Measurements from ENCODE around the gene SEMA3A. TPM values are rescaled to one million over a fixed set of nuclear protein-coding genes. Genes with fewer than 3 reads are reported as not detected.

SEMA3A gene
- total and polyA plus RNA-seq, 2 of the 13 experiments (the other 11 are each of a cell fraction or from before 2014, with no cell fraction given) = 0.29 to 1.2 TPM

DNA sequence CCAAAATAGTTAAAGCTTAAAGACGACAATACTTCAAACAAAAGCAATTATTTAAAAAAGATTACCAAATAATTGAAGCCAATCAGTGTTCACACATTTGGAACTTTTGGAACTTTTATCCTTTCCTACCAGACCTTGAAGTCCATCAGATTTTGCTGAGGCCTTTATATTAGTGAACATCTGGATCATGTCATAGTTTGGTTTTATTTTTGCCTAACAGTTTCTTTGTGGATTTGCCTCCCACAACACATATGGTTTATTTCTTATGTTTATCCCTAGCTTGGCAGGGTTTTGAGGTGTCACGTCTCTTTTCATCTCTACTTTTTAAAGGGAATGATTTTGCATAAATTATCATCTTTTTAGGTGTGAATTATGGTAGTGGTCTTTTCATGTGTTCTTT lies 242.4 kb downstream of the SEMA3A start:
- WGBS (ENCODE audit: low lambda C conversion rate) = 3% methylated on average over 2 of the region's 2 CpGs
- in situ Hi-C loops (cut with HindIII; ENCODE audit: extremely low pct_ligation_motif_present, low pct_unique_long_range_greater_than_20kb) (no loop called here), intact Hi-C loops (cut with micrococcal nuclease; ENCODE audit: unreplicated experiment) (no loop called here)
- H3K4me2 ChIP-seq (ENCODE audit: low read depth, low read length) = no peak overlapping the region
- H3K4me1 ChIP-seq (ENCODE audit: insufficient read depth, low read length) = no peaks in the 10 kb centered on the region
- H3K79me2 ChIP-seq (ENCODE audit: insufficient read depth, low read length) = no peaks in the 10 kb centered on the region
- no peak overlapping the region for H3K4me3 ChIP-seq (replicated peaks in 1 of 3; ENCODE audit: insufficient read depth in 1 of 3, low read depth in 2 of 3, low read length in 3 of 3)
- FAIRE-seq (no peak), ATAC-seq (no peak), DNase-seq (ENCODE audit: low spot score) (no peak)
- H3K27ac ChIP-seq (ENCODE audit: extremely low read length, insufficient read depth, low read length) = no peak overlapping the region
- no peak overlapping the region for H3K9ac ChIP-seq (ENCODE audit: insufficient read depth, low read depth, low read length)
- CTCF ChIA-PET (ENCODE audit: low intra/inter-chr PET ratio, low total read pairs) = no interaction called here
- H2AFZ ChIP-seq (ENCODE audit: low read length) = no peak overlapping the region
- no TSS peak for BruUV-seq (replicated peaks)
- no peaks in the 10 kb centered on the region for H3K36me3 ChIP-seq (replicated peaks in 1 of 2; ENCODE audit: control insufficient read depth in 1 of 2, insufficient read depth in 2 of 2, low read length in 2 of 2)
- H3K9me3 ChIP-seq (ENCODE audit: low read length) = no peaks in the 10 kb centered on the region
- POLR2A ChIA-PET = no interaction called here
- H3K27me3 ChIP-seq (ENCODE audit: control insufficient read depth in 1 of 2, insufficient read depth in 2 of 2, low read length in 2 of 2) = no peaks in the 10 kb centered on the region
- H4K20me1 ChIP-seq (ENCODE audit: insufficient read depth, low read length) = no peaks in the 10 kb centered on the region
- TF ChIP-seq ATF5 (CRISPR knock-in tag; IDR thresholded peaks at IDR 0.05; ENCODE audit: low read depth) (no peak), ZNF670 (CRISPR knock-in tag; IDR thresholded peaks at IDR 0.05; ENCODE audit: borderline replicate concordance) (no peak), TOPORS (CRISPR knock-in tag; IDR thresholded peaks at IDR 0.05) (no peak), ZFP41 (CRISPR knock-in tag; IDR thresholded peaks at IDR 0.05; ENCODE audit: borderline replicate concordance) (no peak), SMC3 (IDR thresholded peaks at IDR 0.05; ENCODE audit: low read length) (no peak), ZNF160 (CRISPR knock-in tag; IDR thresholded peaks at IDR 0.05) (no peak), FOXP1 (IDR thresholded peaks at IDR 0.05) (no peak), FOXP1 (CRISPR knock-in tag; IDR thresholded peaks at IDR 0.05) (no peak), NR2F6 (IDR thresholded peaks at IDR 0.05) (no peak), NR2F6 (CRISPR knock-in tag; IDR thresholded peaks at IDR 0.05) (no peak), RCOR2 (CRISPR knock-in tag; IDR thresholded peaks at IDR 0.05) (no peak), ZBTB7B (CRISPR knock-in tag; IDR thresholded peaks at IDR 0.05) (no peak), PHB2 (IDR thresholded peaks at IDR 0.05; ENCODE audit: partially characterized antibody) (no peak), ZNF292 (CRISPR knock-in tag; IDR thresholded peaks at IDR 0.05; ENCODE audit: borderline replicate concordance, low read depth) (no peak)
- TF ChIP-seq, protein P1, sequence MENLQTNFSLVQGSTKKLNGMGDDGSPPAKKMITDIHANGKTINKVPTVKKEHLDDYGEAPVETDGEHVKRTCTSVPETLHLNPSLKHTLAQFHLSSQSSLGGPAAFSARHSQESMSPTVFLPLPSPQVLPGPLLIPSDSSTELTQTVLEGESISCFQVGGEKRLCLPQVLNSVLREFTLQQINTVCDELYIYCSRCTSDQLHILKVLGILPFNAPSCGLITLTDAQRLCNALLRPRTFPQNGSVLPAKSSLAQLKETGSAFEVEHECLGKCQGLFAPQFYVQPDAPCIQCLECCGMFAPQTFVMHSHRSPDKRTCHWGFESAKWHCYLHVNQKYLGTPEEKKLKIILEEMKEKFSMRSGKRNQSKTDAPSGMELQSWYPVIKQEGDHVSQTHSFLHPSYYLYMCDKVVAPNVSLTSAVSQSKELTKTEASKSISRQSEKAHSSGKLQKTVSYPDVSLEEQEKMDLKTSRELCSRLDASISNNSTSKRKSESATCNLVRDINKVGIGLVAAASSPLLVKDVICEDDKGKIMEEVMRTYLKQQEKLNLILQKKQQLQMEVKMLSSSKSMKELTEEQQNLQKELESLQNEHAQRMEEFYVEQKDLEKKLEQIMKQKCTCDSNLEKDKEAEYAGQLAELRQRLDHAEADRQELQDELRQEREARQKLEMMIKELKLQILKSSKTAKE (CRISPR knock-in tag; IDR thresholded peaks at IDR 0.05; ENCODE audit: borderline replicate concordance) = no peak
- TF ChIP-seq, protein P2, sequence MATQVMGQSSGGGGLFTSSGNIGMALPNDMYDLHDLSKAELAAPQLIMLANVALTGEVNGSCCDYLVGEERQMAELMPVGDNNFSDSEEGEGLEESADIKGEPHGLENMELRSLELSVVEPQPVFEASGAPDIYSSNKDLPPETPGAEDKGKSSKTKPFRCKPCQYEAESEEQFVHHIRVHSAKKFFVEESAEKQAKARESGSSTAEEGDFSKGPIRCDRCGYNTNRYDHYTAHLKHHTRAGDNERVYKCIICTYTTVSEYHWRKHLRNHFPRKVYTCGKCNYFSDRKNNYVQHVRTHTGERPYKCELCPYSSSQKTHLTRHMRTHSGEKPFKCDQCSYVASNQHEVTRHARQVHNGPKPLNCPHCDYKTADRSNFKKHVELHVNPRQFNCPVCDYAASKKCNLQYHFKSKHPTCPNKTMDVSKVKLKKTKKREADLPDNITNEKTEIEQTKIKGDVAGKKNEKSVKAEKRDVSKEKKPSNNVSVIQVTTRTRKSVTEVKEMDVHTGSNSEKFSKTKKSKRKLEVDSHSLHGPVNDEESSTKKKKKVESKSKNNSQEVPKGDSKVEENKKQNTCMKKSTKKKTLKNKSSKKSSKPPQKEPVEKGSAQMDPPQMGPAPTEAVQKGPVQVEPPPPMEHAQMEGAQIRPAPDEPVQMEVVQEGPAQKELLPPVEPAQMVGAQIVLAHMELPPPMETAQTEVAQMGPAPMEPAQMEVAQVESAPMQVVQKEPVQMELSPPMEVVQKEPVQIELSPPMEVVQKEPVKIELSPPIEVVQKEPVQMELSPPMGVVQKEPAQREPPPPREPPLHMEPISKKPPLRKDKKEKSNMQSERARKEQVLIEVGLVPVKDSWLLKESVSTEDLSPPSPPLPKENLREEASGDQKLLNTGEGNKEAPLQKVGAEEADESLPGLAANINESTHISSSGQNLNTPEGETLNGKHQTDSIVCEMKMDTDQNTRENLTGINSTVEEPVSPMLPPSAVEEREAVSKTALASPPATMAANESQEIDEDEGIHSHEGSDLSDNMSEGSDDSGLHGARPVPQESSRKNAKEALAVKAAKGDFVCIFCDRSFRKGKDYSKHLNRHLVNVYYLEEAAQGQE (IDR thresholded peaks at IDR 0.05; ENCODE audit: borderline replicate concordance in 1 of 2, low read depth in 1 of 2, low read length in 2 of 2) = no peak
- TF ChIP-seq, protein P3, sequence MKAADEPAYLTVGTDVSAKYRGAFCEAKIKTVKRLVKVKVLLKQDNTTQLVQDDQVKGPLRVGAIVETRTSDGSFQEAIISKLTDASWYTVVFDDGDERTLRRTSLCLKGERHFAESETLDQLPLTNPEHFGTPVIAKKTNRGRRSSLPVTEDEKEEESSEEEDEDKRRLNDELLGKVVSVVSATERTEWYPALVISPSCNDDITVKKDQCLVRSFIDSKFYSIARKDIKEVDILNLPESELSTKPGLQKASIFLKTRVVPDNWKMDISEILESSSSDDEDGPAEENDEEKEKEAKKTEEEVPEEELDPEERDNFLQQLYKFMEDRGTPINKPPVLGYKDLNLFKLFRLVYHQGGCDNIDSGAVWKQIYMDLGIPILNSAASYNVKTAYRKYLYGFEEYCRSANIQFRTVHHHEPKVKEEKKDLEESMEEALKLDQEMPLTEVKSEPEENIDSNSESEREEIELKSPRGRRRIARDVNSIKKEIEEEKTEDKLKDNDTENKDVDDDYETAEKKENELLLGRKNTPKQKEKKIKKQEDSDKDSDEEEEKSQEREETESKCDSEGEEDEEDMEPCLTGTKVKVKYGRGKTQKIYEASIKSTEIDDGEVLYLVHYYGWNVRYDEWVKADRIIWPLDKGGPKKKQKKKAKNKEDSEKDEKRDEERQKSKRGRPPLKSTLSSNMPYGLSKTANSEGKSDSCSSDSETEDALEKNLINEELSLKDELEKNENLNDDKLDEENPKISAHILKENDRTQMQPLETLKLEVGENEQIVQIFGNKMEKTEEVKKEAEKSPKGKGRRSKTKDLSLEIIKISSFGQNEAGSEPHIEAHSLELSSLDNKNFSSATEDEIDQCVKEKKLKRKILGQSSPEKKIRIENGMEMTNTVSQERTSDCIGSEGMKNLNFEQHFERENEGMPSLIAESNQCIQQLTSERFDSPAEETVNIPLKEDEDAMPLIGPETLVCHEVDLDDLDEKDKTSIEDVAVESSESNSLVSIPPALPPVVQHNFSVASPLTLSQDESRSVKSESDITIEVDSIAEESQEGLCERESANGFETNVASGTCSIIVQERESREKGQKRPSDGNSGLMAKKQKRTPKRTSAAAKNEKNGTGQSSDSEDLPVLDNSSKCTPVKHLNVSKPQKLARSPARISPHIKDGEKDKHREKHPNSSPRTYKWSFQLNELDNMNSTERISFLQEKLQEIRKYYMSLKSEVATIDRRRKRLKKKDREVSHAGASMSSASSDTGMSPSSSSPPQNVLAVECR (CRISPR knock-in tag; IDR thresholded peaks at IDR 0.05; ENCODE audit: borderline replicate concordance) = no peak
